HG03521 (cell line): ENCODE results near the gene USP13.

Source experiments
- ATAC-seq: cut with Tn5 transposase; IDR thresholded peaks from one replicate; pipeline ENCODE4 v1.9.1; 2021; ENCODE audit warnings: mild to moderate bottlenecking, moderate library complexity; ENCODE audit not compliant: unreplicated experiment

The USP13 gene

GRCh38 chr3:179731544-179731943 is 78.7 kb downstream of the USP13 start:
- no peak for ATAC-seq

- ATAC-seq = no peak
Observed at GRCh38 chr3:179732661-179733348, 80.0 kb downstream of the USP13 start.

DNA sequence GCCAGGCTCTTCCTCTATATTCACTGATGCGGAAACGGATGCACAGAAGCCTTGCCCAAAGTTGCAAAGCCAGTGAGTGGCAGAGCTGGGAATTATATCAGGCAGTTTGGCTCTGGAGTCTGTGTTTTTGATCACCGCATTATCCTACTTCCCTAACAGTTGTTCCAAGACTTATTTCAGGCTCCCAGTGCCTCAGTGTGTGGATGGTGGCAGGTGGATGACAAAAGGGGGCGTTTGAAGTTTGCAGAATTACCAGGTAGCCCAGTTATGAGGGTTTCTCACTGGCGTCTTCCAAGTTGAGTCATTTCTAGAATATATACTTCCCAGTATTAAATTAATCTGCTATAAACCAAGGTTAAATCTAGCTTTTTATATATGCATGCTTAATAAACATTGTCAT is 81.0 kb downstream of the USP13 start:
- ATAC-seq = no peak

DNA sequence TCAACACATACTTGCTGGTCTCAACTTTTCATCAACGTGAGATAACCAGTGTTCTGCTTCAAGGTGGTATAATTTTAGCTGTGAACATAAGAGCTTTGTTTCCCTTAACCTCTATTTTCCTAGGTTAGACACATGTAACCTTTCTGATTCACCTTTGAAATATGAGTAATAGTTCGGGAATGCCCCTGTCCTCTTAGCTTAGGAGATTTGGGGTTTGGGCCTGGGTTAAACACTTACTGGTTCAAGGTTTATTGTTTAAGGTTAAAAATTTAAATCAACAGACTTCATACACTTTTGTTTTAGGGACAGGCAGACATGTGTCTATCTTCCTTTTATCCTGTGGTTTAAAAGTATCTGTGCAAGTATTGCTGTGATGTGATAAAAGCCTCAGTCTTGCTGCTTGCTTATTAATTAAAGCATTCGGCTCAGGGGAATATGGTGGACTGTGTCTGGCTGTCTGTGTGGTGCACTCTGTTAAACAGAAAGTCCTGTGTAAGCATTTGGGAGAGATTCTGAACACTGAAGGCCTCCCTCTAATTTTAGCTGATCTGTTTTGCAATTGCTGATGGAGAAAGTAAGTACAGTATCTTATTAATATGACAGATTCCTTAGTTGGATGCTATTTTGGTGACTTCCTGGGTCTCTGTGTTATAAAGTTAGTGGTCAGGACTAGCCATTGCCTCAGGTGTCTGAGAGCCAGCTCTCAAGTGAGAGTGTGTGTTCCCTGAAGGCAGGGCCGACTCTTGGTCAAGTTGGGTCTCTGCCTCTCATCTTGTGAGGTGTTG is 81.8 kb downstream of the USP13 start:
- ATAC-seq = no peak

DNA sequence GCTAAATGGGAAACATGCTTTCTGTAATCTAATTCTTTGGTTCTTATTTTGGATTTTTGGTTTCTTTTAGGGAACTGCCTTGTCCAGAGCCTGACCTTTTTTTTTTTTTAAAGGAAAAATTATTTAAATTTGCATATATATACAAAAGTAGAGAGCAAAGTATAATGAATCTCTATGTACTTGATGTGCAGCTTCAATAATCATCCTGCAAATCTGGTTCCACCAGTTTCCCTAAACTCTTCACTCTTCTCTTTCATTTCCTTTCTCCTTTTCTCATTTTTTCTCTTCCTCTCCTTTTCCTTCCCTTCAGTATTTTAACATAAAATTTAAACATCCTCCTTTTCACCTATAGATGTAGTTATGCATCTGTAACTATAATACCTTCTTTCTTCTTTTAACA is 82.5 kb downstream of the USP13 start:
- ATAC-seq = no peak

- no peak for ATAC-seq
Observed at GRCh38 chr3:179738998-179739397, 86.2 kb downstream of the USP13 start.

DNA sequence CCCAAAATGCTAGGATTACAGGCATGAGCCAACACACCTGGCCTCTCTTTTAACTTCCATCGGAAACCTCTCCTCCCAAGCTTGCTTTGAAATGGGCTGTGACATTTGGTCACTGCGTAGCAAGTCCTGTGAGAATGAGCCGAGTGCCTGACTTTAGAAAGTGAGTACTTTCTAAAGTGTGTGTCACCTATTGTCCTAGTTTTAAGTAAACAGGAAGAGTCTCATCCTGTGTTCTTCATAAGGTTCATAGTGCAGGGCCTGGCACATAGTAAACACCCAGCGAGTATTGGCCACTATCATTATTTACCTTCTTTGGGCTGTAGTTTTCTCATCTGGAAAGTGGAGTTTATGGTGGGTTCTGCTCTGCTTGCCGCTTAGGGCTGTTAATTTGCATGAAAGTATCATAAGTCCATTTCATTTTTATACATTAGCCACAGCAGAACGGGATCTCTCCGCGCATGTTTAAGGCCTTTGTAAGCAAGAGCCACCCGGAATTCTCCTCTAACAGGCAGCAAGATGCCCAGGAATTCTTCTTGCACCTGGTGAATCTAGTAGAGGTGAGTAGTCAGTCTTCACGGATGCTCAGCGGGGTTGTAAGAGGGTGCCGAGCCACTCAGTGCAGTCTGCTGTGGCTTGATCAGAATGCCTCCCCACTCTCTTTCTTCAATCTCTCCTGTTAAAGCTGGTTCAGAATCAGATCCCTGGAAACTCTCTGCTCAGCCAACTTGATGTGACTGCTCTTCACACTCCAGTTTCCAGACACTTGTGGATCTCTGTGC is 87.2 kb downstream of the USP13 start:
- no peak for ATAC-seq

DNA sequence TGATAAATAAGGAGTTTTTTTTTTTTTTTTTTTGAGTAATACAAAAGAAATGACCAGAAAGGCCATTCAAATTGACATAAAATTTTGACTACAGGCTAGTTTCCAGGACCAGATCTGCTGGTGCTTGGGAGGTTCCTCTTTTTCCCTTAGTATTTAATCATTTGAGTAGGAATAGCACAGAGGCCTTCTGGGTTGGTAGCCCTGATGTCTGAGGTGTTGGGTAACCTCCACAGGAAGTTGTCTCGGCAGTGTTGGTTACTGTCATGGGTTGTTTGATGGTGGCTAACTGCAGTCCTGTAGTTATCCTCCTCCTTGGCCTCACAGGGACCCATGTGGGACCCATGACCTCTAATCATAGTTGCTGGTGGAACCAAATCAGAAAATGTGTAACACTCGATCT is 91.1 kb downstream of the USP13 start:
- ATAC-seq = no peak

GRCh38 chr3:179744667-179745066 is 91.8 kb downstream of the USP13 start:
- no peak for ATAC-seq

- ATAC-seq = no peak
Observed at GRCh38 chr3:179745079-179745478, 92.2 kb downstream of the USP13 start.

DNA sequence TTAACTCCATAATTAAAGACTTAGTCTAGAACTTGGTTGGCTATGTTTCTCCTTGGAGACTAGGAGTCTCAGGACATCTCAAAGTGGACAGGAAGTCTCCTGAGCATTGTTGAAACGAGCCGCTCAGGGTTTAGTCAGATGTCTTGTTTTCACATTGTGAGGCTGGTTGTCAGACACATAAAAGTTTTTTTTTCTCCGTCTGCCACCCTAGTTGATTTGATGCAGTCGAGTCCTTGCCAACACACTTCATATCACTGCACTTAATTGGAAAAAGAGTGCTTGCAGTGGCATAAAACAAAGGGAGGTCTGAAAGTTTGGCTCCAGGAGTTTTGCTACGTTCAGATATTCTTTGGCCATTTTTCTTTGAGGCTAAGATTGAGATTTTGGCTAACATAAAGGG is 92.9 kb downstream of the USP13 start:
- no peak for ATAC-seq

- ATAC-seq = no peak
Observed at GRCh38 chr3:179750720-179751328, 98.0 kb downstream of the USP13 start.

GRCh38 chr3:179760944-179761343 is 108.1 kb downstream of the USP13 start:
- ATAC-seq = no peak

DNA sequence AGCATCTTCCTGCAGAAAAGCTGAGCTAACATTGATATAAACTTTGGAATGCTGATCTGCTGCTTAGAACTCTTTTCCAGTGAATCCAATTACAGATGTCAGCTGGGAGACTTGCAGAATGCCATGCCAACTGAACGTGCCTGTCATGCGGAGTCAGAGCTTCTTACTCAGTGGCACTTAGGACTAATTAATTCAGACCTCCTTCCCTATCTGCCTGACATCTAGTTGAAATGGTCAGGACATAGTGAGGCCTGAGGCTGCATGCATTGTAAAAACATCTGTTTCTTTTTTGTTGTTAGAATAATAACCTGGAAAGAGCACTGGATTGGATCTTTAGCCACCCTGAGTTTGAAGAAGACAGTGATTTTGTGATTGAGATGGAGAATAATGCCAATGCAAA is 112.6 kb downstream of the USP13 start:
- no peak for ATAC-seq

GRCh38 chr3:179766416-179767133 is 113.7 kb downstream of the USP13 start:
- ATAC-seq = no peak

GRCh38 chr3:179768080-179768479 is 115.2 kb downstream of the USP13 start:
- ATAC-seq = no peak

DNA sequence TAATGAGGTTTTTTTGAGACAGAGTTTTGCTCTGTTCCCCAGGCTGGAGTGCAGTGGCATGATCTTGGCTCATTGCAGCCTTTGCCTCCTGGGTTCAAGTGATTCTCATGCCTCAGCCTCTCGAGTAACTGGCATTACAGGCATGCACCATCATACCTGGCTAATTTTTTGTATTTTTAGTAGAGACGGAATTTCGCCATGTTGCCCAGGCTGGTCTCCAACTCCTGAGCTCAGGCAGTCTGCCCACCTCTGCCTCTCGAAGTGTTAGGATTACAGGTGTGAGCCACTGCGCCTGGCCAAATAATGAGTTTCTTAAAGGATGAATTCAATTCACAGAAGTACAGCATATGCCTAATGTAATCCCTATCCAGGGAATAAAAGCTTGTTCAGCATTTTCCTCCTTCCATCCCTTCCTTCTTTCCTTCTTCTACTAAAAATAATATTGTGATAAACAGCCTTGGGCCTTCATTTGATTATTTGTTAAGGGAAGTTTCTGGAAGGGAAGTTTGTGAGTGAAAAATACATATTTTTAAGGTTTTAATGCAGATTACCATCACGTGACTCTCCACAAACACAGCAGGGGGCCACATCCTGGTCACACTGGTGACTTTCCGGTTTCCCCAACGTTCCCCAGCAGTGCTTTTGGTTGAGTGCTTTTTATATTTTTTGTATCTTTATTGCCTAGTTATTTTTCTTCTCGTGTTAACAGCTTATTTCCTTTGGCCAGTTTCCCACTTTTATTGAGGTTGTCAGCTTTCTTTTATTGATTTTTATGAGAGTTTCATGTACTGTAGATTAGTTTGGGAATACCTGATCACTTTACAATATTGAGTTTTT is 116.8 kb downstream of the USP13 start:
- ATAC-seq = no peak

GRCh38 chr3:179771797-179772196 is 119.0 kb downstream of the USP13 start:
- no peak for ATAC-seq

- ATAC-seq = no peak
Observed at GRCh38 chr3:179772297-179772696, 119.5 kb downstream of the USP13 start.
